Endothelial cell (in vitro differentiated cells): ENCODE measurements around the gene KLHL26. TPM values are rescaled to one million over a fixed set of nuclear protein-coding genes. Genes with fewer than 3 reads are reported as not detected.
"Not testable (repeated sequence)": the region's sequence is repeated elsewhere in the genome, so short reads cannot be mapped to it uniquely, and the experiment has no call there.

Source experiments
- DNase-seq: peaks from one replicate; pipeline ENCODE4 v3.0.0; 2021; ENCODE audit warnings: low spot score
- H3K27ac Mint-ChIP-seq: one replicate; pipeline ENCODE4 v1.8.0; 2021; ENCODE audit warnings: mixed read lengths, inconsistent platforms; ENCODE audit not compliant: unreplicated experiment
- H3K27me3 Mint-ChIP-seq: one replicate; pipeline ENCODE4 v1.8.0; 2021; ENCODE audit warnings: mild to moderate bottlenecking, moderate library complexity, mixed read lengths, inconsistent platforms; ENCODE audit not compliant: unreplicated experiment
- H3K36me3 Mint-ChIP-seq: one replicate; pipeline ENCODE4 v1.8.0; 2021; ENCODE audit warnings: mild to moderate bottlenecking, low read depth, mixed read lengths, inconsistent platforms; ENCODE audit not compliant: unreplicated experiment
- H3K4me1 Mint-ChIP-seq: one replicate; pipeline ENCODE4 v1.8.0; 2021; ENCODE audit warnings: mild to moderate bottlenecking, mixed read lengths, inconsistent platforms; ENCODE audit not compliant: unreplicated experiment
- H3K4me3 Mint-ChIP-seq: one replicate; pipeline ENCODE4 v1.8.0; 2021; ENCODE audit warnings: mild to moderate bottlenecking, mixed read lengths, inconsistent platforms; ENCODE audit not compliant: unreplicated experiment
- H3K9me3 Mint-ChIP-seq: one replicate; pipeline ENCODE4 v1.8.0; 2021; ENCODE audit warnings: mixed read lengths, inconsistent platforms; ENCODE audit not compliant: unreplicated experiment
- CTCF ChIP-seq: fragments of 200-600 bp; sonication (generic); IDR thresholded peaks from one replicate; pipeline ENCODE4 v1.5.0; 2021; ENCODE audit warnings: antibody characterized with exemption; ENCODE audit not compliant: unreplicated experiment
- total RNA-seq: library from RNA; stranded (reverse); fragmentation: NEBNext Ultra II Directional; extraction: Animal tissue kit (Norgen Biotek cat#: 25700); gene quantifications from one replicate; pipeline ENCODE4 v1.2.1, GENCODE V29; 2021; ENCODE audit not compliant: unreplicated experiment

Gene KLHL26
- total RNA-seq, 1 donor from 2014 or later = 5.1 TPM

DNA sequence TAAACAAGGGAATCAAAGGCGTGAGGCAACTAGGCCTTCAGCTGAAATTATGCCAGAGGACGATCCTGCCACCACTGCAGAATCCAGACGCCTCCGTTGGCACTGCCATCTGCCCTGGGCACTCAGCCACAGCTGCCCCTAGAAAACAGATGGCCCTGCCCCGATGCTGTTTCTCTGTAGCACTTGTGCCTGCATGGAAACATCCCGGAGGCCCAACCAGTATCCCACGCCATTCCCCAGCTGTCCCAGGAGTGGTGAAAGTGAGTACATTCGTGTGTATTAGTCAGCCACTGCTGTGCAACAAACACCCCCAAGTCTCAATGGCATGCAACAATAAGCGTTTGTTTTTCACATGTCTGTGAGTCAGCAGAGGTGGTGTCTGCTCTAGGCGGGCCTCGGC is 37.8 kb downstream of the KLHL26 start:
- H3K4me1 Mint-ChIP-seq = peaks cover 8% of the 10 kb centered on the region
- TF ChIP-seq CTCF = no peak
- peaks cover 9% of the 10 kb centered on the region for H3K27me3 Mint-ChIP-seq
- no peak for DNase-seq
- no peak overlapping the region for H3K27ac Mint-ChIP-seq
- no peaks in the 10 kb centered on the region for H3K9me3 Mint-ChIP-seq
- peaks cover 3% of the 10 kb centered on the region for H3K36me3 Mint-ChIP-seq
- no peak overlapping the region for H3K4me3 Mint-ChIP-seq

DNA sequence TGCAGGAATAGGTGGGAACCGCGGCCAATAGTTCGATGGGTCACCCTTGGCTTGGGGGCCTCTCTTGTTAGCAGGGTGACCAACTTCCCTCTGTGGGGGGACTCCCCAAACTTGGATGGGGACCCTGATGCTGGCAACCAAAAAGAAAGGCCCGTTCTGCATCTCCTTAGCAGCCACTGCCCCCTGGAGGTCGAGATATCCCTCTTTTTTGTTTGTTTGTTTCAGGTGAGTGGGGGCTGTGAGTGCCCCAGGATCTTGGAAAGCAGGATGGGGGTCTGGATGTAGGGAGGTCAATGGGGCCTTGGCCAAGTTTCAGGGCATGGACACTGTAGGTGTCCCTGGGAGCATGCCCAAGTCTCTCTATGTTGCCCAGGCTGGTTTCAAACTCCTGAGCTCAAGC is 39.0 kb downstream of the KLHL26 start:
- DNase-seq = peak; percentile 32

GRCh38 chr19:18676692-18677091 is 39.9 kb downstream of the KLHL26 start:
- no peak for DNase-seq
- Mint-ChIP-seq H3K4me1 (peaks cover 8% of the 10 kb centered on the region), H3K27ac (no peak overlapping the region), H3K27me3 (peaks cover 9% of the 10 kb centered on the region), H3K36me3 (no peaks in the 10 kb centered on the region), H3K4me3 (no peak overlapping the region), H3K9me3 (no peaks in the 10 kb centered on the region)
- no peak for TF ChIP-seq CTCF

More for the DNA sequence above, 39.0 kb downstream of the KLHL26 start:
- Mint-ChIP-seq H3K4me1 (peaks cover 8% of the 10 kb centered on the region), H3K27ac (no peak overlapping the region), H3K9me3 (no peaks in the 10 kb centered on the region), H3K36me3 (no peaks in the 10 kb centered on the region), H3K4me3 (no peak overlapping the region), H3K27me3 (peaks cover 9% of the 10 kb centered on the region)
- peak; percentile 36 for TF ChIP-seq CTCF

DNA sequence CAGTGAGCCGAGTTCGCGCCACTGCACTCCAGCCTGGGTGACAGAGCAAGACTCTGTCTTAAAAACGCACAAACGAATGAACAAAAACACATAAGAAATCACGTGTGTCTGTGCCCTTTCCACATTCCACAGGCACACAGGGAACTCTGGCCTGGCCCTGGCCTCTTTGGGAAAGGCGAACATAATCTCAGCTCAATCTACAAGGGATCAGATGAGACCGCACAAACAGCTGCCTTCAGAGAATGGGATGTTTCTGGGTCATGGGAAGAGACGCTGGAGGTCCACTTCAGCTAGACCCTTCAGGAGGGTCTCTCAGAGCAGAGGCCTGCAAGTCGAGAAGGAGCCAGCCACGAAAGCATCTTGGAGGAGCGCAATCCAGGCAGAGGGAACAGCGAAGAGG is 40.3 kb downstream of the KLHL26 start:
- no peak overlapping the region for H3K4me3 Mint-ChIP-seq
- H3K27me3 Mint-ChIP-seq = peaks cover 9% of the 10 kb centered on the region
- H3K4me1 Mint-ChIP-seq = peaks cover 8% of the 10 kb centered on the region
- no peaks in the 10 kb centered on the region for H3K9me3 Mint-ChIP-seq
- peak overlapping the region; percentile 46 for H3K27ac Mint-ChIP-seq
- H3K36me3 Mint-ChIP-seq = no peaks in the 10 kb centered on the region
- no peak for TF ChIP-seq CTCF
- DNase-seq = no peak

DNA sequence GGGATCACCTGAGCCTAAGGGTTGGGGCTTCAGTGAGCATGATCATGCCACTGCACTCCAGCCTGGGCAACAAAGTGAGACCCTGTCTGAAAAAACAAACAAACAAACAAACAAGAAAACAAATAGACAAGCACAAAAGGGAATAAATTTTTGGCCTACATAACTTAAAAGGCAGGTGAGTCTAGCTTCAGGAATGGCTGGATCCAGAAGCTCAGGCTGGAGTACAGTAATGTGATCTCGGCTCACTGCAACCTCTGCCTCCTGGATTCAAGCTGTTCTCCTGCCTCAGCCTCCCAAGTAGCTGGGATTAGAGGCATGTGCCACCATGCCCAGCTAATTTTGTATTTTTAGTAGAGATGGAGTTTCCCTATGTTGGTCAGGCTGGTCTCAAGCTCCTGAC is 43.3 kb downstream of the KLHL26 start:
- not testable (repeated sequence) for H3K27me3 Mint-ChIP-seq, H3K36me3 Mint-ChIP-seq, H3K27ac Mint-ChIP-seq, DNase-seq, H3K4me3 Mint-ChIP-seq, H3K9me3 Mint-ChIP-seq
- H3K4me1 Mint-ChIP-seq = peaks cover 12% of the 10 kb centered on the region

GRCh38 chr19:18682807-18683108 is 45.9 kb downstream of the KLHL26 start:
- no peak for TF ChIP-seq CTCF
- Mint-ChIP-seq H3K4me3 (peak overlapping the region; percentile 85), H3K27me3 (peaks cover 2% of the 10 kb centered on the region), H3K4me1 (peaks cover 9% of the 10 kb centered on the region), H3K27ac (peak overlapping the region; percentile 57), H3K36me3 (no peaks in the 10 kb centered on the region), H3K9me3 (no peaks in the 10 kb centered on the region)
- no peak for DNase-seq
